ENCODE results near the gene FAM13C.

FAM13C gene

DNA sequence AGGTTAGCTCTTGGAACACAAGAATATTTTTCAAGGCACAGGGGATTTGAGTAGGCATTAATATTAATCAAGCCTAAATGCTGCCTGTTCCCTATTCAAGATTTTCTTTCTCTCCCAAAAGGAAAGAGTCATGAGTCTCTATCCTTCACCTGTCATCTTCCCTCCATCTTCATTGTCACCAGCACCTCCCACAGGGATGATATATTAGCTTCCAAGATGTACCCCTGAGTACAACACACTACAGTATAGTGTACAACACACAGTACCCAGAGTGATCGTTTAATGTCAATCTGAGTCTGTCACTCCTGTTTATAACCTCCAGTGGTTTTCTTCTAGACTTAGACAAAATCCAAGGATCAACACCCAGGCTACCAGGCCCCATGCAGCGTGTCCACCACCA is 50.1 kb downstream of the FAM13C start:
- no peak for DNase-seq

GRCh38 chr10:59311025-59311424 is 51.3 kb downstream of the FAM13C start:
- DNase-seq, result no peak

GRCh38 chr10:59310324-59310914 is 51.9 kb downstream of the FAM13C start:
- no peak for DNase-seq

DNA sequence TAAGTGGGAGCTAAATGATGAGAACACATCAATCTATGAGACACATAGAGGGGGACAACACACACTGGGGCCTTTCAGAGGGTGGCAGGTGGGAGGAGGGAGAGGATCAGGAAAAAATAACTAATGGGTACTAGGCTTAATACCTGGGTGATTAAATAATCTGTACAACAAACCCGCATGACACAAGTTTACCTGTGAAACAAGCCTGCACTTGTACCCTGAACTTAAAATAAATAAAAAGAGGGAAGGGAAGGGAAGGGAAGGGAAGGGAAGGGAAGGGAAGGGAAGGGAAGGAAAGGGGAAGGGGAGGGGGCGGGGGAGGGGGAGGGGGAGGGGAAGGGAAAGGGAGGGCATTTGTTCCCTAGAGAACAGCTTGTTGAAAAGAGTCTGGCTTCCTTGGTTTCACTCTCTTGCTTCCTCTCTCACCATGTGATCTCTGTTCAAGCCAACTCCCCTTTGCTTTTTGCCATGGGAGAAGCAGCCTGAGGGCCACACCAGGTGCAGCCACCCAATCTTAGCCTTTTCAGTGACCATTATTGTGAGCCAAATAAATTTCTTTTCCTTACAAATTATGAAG is 57.7 kb downstream of the FAM13C start:
- no peak for DNase-seq

DNA sequence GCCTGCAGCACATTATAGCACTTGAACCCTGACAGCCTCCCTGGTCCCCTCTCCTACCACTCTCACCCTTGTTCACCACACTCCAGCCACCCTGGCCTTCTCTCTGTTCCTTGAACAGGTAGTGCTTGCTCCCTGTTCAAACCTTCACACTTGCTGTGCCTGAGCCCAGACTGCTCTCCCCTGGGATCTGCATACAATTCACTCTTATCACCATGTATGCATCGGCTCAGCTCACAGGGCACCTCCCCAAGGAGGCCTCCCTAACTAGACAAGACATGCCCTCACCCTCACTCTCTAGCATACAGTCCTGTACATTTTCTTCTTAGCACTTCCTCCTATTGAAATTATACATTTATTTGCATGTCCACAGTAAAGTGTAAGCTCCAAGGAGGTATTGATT is 59.3 kb downstream of the FAM13C start:
- no peak for DNase-seq

GRCh38 chr10:59302381-59302780 is 60.0 kb downstream of the FAM13C start:
- DNase-seq, result no peak

DNA sequence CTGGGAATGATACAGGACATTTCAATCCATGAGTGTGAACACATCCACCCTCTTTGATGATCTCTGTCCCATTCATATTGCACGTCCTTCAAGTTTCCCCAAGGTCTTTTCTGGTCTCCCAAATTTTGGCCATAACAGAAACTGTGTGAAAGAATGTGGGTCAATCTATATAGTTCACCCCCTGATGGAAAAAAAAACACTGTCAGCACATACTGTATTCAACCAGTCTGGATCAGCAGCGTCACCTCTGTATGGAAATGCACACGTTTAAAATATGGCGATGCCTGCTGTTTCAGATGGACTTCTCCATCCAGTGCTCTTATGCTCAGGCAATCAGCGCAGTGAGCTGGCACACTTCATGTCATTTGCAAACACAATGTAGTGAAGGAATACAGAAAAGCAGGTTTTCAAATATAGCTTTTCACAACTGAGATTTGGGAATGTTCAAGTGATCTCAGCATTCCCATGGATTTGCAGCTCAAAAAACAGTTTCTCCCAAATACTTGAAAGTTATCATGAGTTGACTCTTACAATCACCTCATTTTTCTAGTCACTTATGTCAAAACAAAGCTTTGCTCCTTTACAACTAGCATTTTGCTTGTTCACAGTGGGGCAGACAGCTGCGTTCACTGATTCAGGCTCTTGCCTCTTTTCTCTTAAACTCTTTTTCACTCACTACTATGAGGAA is 61.1 kb downstream of the FAM13C start:
- DNase-seq, result no peak

- no peak for DNase-seq
Observed at GRCh38 chr10:59300386-59300785, 62.0 kb downstream of the FAM13C start.

- DNase-seq, result no peak
Observed at GRCh38 chr10:59299933-59300332, 62.4 kb downstream of the FAM13C start.

GRCh38 chr10:59290448-59290847 is 71.9 kb downstream of the FAM13C start:
- no peak for DNase-seq

DNA sequence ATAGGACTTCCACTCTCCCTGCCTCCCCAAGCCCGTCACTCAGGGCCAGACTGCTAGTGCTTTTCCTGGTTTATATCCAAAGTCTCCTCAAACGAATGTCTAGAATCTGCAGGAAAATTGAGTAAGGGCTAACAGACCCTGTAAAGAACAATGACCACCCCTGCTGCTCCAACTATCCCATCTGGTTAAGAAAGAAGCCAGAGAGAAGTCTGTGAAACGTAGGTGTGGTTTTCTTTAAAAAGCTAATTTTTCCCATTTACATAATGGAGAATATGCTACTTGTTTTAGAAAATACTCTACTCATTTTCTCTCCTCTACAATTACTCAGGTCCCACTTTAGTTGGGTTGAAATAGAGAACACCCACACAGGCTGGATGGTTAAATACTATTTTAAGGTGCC is 72.5 kb downstream of the FAM13C start:
- DNase-seq, result no peak

GRCh38 chr10:59287587-59288255 is 74.6 kb downstream of the FAM13C start:
- DNase-seq, result no peak

DNA sequence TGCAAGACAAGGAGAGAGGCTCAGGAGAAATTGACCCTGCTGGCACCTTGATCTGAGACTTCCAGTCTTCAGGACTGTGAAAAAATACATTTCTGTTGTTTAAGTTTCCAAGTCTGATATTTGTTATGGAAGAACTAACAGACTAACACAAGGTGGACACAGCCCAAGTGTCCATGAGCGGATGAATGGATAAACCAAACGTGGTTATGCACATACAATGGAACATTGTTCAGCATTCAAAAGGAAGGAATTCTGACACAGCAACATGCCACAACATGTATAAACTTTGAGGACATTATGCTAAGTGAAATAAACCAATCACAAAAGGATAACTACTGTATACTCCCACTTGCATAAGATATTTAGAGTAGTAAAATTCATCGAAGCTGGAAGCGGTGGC is 76.5 kb downstream of the FAM13C start:
- DNase-seq, result no peak

GRCh38 chr10:59285073-59285472 is 77.3 kb downstream of the FAM13C start:
- DNase-seq, result no peak

DNA sequence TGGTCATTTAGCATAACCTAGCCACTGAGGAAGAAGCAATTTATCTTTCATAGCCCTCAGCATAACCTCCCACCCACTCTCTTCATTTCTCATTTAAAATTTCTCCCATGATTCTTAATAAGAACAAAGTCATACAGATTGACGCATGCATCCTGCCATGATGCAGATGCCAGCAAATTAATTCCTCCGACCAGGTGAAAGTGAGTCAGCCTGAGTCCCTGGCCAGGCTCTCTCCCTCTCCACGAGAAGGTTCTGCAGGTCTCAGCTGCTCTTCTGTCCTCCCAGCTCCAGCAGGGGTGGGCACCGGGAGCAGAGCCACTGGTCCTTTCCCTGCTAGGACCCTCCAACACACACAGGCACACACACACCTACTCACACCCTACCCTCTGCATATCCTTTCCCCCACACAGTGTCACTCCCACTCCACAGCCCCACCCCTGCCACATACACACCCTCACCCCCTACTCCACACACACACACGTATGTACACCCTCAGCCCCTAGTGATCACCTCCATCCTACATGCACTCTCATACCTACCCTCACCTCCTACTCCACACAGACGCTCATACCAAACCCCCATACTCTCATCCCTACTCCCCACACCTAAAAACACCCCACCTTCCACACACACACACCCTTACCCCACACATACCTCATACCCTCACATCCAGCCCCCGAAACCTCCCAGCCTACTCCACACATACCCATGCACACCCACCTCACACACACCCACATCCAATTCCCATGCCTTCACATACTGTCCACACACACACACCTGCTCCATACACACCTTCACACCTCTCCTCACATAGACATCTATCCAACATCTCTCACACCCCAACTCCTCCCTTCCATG is 78.0 kb downstream of the FAM13C start:
- DNase-seq, result no peak

- DNase-seq, result no peak
Observed at GRCh38 chr10:59283456-59284091, 78.8 kb downstream of the FAM13C start.

DNA sequence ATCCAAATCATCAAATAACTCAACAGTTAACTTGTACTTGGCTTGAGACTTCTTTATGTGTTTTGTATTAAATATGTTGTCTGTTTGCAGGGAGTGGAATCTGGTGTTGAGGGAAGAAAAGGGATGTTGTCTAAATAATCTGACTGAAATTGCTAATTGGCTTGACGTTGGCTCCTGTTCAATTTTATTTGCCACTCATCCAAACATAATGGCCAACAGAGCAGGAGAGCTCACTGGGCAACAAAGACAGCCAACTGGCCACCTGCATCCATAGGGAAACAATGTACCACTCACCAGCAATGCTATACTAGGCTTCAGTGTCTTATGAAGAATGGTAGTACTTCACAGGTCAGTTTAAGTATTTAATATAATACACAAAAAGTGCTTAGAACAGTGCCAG is 80.5 kb downstream of the FAM13C start:
- DNase-seq, result no peak

DNA sequence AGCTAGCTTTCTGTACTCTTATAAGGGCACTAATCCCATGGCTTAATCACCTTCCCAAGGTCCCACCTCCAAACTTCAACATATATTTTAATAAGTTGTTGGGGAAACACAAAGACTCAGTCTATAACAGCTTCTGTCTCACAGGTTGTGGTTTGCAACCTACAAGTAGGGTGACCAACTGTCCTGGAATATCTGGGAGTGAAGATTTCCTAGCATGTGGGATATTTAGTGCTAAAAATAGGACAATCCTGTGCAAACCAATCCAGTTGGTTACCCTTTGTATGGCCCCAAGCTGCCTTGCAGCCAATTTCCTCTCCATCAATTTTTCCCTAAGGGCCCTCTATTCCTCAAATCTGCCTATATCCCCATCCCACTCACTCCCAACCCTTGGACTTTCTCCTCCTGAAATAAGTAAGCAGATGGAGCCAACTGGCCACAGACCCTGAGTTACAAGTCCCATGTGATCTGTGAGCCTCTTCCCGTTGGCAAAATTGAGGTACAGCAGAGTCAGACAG is 82.3 kb downstream of the FAM13C start:
- no peak for DNase-seq

- DNase-seq, result no peak
Observed at GRCh38 chr10:59279476-59279875, 82.9 kb downstream of the FAM13C start.

- DNase-seq, result no peak
Observed at GRCh38 chr10:59276919-59277318, 85.4 kb downstream of the FAM13C start.

- no peak for DNase-seq
Observed at GRCh38 chr10:59276133-59276532, 86.2 kb downstream of the FAM13C start.

GRCh38 chr10:59273445-59273844 is 88.9 kb downstream of the FAM13C start:
- DNase-seq, result no peak

All from activated CD4-positive, alpha-beta T cell treated with anti-CD3 and anti-CD28 coated beads for 48 hours (primary cell).